HG03520 (cell line): ENCODE data around the gene LSM14B.

ENCODE experiments used
- ATAC-seq: cut with Tn5 transposase; IDR thresholded peaks from one replicate; pipeline ENCODE4 v1.9.1; 2021; ENCODE audit warnings: mild to moderate bottlenecking, moderate library complexity; ENCODE audit not compliant: unreplicated experiment

LSM14B gene

DNA sequence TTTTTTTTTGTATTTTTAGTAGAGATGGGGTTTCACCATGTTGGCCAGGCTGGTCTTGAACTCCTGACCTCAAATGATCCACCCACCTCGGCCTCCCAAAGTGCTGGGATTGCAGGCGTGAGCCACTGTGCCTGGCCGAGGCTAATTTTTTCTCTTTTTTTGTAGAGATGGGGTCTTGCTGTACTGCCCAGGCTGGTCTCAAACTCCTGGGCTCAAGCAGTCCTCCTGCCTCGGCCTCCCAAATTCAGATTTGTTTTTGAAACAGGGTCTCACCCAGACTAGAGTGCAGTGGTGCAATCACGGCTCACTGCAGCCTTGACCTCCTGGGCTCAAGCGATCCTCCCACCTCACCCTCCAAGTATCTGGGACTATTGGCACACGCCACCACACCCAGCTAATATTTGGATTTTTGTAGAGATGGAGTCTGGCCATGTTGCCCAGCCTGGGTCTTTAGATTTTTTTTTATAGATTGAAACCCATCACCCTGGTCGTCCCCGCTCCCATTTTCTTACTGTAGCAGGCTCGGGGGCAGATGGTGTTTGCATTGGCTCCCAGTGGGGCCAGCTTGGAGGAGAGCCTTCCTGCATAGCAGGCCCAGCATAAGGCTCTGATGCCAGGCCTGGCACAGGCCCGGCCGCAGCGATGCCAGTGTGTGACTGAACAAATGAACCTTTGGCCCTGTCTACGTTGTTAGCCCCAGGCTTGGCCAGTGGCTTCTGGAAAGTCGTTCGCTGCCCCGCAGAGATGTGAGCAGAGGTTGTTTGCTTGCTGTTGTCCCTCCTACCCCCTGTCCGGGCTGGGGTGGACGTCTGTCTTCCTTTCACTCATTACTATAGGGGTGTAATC is 56.3 kb downstream of the LSM14B start:
- no peak for ATAC-seq

DNA sequence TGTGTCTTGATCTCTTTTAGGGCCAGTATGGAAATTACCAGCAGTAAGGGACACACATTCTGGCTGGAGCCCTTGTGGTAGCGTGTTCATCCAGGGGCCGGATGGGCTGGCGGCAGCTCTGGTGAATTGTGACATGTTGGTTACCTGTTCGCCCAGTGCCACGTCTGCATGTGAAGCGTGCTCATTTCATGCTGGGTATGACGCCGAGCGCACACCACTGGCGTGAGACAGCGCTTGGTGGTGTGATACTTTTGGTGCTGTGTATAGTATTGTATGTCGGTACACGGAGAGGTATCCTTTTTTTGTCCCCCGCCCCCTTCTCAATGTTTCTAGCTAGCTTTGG is 56.9 kb downstream of the LSM14B start:
- no peak for ATAC-seq

DNA sequence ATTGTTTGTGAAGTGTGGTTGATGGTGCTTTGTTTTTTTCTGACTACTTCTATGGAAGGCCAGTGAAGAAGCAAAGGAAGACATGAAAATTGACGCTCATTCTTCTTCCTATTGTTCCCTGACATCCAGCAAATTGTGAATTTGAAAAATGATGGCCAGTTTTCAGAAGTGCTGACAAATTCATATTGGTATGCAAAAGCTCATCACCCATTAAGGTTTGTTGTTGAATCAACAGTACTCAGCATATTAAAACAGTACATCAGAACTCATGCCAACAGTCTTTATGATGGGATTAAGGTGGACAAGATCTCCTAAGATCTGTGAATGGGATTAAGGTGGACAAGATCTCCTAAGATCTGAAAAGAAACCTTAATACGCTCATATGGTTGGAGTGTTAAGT is 59.5 kb downstream of the LSM14B start:
- ATAC-seq, result no peak

DNA sequence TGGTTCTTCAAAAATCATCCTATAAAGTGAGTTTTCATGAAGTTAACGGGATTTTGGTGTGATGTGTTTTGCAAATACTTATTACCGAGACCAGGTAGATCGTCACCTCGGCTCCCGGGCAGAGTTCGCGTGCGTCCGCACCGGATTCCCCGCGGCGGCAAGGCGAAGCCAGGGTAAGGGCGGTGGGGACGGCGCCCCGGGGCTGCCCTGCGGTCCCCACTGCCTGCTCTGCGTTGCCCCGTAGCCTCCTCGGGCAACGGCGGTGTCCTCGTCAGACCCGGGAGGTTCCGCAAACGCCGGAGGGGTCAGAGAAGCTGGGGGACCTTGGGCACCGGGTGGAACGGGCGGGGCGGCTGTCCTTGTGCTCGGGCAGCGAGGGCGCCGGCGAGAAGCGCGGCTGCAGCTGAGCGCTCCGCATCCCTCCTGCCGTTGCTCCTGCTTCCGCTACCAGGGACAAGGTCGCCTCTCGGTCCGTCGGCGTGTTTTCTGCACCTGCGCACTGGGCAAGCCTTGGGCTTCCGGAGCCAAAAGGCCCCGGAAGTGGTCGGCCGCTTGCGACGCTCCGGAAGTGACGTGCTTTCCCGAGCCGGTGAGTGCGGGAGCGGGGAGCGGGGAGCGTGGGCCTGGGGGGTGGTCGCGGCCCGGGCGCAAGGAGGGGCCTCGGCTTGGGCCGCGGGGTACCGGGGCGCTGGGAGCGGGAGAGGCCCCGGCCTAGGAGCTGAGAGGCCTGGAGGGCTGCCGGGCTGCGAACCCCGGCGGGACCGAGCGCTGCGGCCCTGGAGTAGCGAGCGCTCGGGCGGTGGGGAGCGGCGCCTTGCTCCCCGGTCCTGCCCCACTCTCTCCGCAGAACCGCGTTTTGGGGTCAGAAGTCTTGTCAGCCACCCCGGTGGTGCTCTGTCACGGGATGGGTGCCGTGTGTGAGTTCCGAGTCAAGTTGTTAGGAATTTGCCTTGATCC is 60.5 kb downstream of the LSM14B start, which contains the start of gene MTG2:
Gene MTG2 (plus strand): TSS at position 560 of the 957 bp plus-strand sequence. CDS start 10,393 bp downstream, outside the sequence.
- peak; percentile 93 for ATAC-seq

DNA sequence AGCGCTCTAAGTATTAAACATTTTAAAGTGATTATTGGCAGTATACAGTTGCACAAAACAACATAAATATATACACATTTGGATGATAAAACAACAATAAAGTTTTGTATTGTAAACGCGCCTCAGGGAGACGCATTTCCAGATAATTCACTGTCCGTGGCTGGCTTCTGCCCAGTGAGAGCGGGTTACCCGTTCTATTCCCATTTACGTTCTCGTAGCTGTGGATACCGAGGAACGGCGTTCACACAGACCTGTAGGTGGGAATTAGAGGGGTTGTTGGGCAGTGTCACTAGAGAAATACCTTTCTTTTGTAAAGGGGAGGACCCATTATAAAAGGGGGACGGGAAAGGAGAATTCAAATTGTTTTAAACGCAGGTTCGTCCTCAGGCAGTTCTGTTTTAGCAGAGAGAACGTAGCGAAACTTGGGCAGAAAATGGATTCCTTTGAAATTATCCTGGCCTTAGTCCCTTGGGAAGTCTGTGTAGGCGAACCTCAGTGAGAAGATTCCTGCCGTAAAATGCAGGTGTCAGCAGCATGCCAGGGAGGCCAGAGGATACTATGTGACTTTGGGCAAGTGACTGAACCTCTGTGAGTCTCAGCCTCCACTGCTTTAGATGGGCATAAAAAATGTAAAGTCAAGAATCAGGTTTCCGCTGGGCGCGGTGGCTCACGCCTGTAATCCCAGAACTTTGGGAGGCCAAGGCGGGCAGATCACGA is 61.3 kb downstream of the LSM14B start:
- ATAC-seq, result no peak
